Kidney epithelial cell (primary cell): ENCODE results near the gene S100A2. TPM values are rescaled to one million over a fixed set of nuclear protein-coding genes. Genes with fewer than 3 reads are reported as not detected.
"Not testable (repeated sequence)": the region's sequence is repeated elsewhere in the genome, so short reads cannot be mapped to it uniquely, and the experiment has no call there.

ENCODE experiments used
- DNase-seq: peaks from one replicate; pipeline ENCODE4 v3.0.0-alpha.2; 2010; ENCODE audit warnings: low read depth
- H3K27me3 ChIP-seq: 2 replicates; pipeline ENCODE4 v1.6.0; 2011; ENCODE audit warnings: low read length; ENCODE audit not compliant: control insufficient read depth, insufficient read depth
- H3K36me3 ChIP-seq: 2 replicates; pipeline ENCODE4 v1.5.1; 2011; ENCODE audit warnings: low read length; ENCODE audit not compliant: control insufficient read depth, insufficient read depth
- H3K4me3 ChIP-seq: 2 replicates; pipeline ENCODE4 v1.5.1; 2011; ENCODE audit warnings: low read depth, mild to moderate bottlenecking, control low read depth, low read length
- total RNA-seq: library from RNA; depleted of rRNA; stranded (reverse); fragments of >200 nt; gene quantifications from 2 replicates; pipeline ENCODE4 v1.2.3, GENCODE V29; 2015
- TF ChIP-seq, protein P1 (sequence below): IDR thresholded peaks from 2 replicates; pipeline ENCODE4 v1.5.1; 2011; ENCODE audit warnings: mild to moderate bottlenecking, moderate library complexity, low read length, control low read depth, inconsistent platforms; ENCODE audit not compliant: insufficient read depth, poor library complexity, severe bottlenecking

S100A2 gene
- total RNA-seq, 1 donor from 2014 or later: 27.5 TPM

DNA sequence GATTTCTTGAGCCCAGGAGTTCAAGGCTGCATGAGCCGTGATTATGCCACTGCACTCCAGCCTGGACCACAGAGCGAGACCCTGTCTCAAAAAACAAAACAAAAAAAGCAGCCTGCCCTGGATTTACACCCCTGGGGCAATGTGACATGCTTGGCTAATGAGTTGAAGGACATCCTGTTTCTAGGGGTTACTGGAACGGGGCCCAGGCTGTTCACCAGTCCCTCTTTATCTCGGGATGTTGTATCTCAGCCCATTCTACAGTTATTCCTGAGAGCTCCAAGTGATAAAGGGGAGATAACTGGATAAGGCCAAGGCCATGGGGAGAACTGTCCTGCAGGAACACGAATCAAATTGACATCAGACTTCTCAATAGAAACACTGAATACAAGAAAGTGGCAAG is 21.7 kb upstream of the S100A2 start:
- H3K36me3 ChIP-seq: no peaks in the 10 kb centered on the region
- no peak for DNase-seq
- H3K27me3 ChIP-seq: no peaks in the 10 kb centered on the region
- TF ChIP-seq, protein P1, sequence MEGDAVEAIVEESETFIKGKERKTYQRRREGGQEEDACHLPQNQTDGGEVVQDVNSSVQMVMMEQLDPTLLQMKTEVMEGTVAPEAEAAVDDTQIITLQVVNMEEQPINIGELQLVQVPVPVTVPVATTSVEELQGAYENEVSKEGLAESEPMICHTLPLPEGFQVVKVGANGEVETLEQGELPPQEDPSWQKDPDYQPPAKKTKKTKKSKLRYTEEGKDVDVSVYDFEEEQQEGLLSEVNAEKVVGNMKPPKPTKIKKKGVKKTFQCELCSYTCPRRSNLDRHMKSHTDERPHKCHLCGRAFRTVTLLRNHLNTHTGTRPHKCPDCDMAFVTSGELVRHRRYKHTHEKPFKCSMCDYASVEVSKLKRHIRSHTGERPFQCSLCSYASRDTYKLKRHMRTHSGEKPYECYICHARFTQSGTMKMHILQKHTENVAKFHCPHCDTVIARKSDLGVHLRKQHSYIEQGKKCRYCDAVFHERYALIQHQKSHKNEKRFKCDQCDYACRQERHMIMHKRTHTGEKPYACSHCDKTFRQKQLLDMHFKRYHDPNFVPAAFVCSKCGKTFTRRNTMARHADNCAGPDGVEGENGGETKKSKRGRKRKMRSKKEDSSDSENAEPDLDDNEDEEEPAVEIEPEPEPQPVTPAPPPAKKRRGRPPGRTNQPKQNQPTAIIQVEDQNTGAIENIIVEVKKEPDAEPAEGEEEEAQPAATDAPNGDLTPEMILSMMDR: no peak
- H3K4me3 ChIP-seq: no peak overlapping the region

GRCh38 chr1:153586347-153586746 is 20.7 kb upstream of the S100A2 start:
- Histone ChIP-seq H3K36me3 (no peaks in the 10 kb centered on the region), H3K4me3 (no peak overlapping the region), H3K27me3 (no peaks in the 10 kb centered on the region)
- TF ChIP-seq, protein P1: no peak
- DNase-seq: no peak

DNA sequence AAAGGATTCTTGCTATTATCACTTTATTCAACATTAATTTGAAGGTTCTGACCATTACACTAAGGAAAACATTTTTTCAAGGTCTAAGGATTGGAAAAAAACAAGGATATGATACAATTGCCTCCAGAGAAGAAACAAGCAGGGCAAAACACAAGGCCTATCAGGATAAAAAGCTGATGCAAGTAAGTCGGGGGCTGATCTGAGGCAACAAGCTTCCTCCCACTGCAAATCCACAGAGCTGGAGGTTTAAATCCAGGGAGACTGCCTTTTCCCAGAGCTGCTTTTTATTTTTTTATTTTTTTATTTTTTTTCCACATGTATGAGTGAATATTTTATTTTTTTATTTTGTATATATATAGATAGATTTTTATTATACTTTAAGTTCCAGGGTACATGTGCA is 19.4 kb upstream of the S100A2 start:
- TF ChIP-seq, protein P1: no peak
- Histone ChIP-seq H3K36me3 (no peaks in the 10 kb centered on the region), H3K27me3 (no peaks in the 10 kb centered on the region), H3K4me3 (no peak overlapping the region)
- no peak for DNase-seq

DNA sequence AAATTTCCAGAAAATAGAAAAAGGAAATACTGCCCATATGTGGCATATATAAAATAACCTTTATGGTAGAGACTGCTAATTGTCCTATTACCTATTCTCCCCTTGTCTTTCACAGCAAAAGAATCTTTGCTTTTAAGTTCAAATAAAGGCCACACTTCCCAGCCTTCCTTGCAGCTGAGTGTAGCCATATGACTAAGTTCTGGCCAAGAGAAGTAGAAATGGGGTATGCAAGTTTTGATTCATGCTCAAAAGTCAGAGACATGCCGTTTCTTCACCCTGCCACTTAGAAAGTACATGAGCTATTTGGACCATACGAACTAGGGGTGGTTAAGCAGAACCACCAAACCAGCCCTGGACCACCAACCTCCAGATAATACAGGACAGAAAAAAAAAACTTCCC is 18.3 kb upstream of the S100A2 start:
- Histone ChIP-seq H3K27me3 (no peaks in the 10 kb centered on the region), H3K36me3 (no peaks in the 10 kb centered on the region), H3K4me3 (no peak overlapping the region)
- no peak for DNase-seq
- TF ChIP-seq, protein P1: no peak

DNA sequence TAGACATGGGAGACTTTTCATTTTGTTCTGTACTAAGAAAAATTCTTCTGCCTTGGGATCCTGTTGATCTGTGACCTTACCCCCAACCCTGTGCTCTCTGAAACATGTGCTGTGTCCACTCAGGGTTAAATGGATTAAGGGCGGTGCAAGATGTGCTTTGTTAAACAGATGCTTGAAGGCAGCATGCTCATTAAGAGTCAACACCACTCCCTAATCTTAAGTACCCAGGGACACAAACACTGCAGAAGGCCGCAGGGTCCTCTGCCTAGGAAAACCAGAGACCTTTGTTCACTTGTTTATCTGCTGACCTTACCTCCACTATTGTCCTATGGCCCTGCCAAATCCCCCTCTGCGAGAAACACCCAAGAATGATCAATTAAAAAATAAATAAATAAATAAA is 17.9 kb upstream of the S100A2 start:
- not testable (repeated sequence) for DNase-seq, H3K27me3 ChIP-seq, H3K36me3 ChIP-seq, H3K4me3 ChIP-seq

- not testable (repeated sequence) for DNase-seq, H3K27me3 ChIP-seq, H3K36me3 ChIP-seq, H3K4me3 ChIP-seq
These were observed 17.2 kb upstream of the S100A2 start for GRCh38 chr1:153582836-153583235.

GRCh38 chr1:153578936-153579335 is 13.3 kb upstream of the S100A2 start:
- TF ChIP-seq, protein P1: no peak
- no peaks in the 10 kb centered on the region for H3K36me3 ChIP-seq
- no peaks in the 10 kb centered on the region for H3K27me3 ChIP-seq
- H3K4me3 ChIP-seq: no peak overlapping the region
- DNase-seq: no peak
